ENCODE results near the gene AHCTF1.
A peak's percentile ranks its signal among the peaks of the same experiment; 100 is the strongest.

AHCTF1 gene

DNA sequence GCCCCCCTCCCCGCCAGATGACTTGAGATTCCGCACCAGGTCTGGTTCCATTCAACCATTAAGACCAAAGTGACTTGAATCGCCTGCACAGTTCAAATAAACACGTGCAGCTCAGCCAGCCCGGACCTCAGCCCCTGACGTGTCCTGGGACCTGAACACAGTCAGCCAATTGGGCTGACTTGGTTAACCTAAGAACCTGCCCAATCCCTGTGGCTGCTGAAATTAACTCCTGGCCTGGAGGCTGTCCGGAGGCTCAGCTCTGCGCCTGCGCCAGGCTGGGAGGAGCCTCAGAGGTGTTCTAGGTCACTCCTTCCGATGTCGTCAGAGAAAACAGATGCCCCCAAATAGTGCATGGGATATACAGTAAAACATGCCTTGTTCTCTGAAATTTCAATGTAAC, 134.2 kb downstream of the AHCTF1 start:
- DNase-seq, result no peak

DNA sequence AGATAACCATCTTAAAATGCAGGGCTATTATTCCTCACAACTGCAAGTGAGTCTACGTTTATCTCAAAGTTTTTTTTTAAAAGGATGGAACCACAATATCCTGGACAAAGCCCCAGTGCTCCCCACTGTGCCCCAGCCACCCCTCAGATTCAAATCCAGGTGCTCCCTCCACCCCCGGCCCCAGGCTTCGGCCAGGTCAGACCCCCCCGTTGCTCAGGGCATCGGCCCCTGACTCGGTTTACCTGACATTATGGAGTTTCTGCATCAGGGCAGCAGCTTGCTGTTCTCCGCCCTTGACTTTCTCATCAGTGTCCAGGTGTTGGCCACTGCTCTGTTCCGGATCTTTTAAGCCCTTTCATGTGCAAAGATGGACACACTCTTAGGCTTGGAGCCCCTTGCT, 134.6 kb downstream of the AHCTF1 start:
- DNase-seq, result no peak

DNA sequence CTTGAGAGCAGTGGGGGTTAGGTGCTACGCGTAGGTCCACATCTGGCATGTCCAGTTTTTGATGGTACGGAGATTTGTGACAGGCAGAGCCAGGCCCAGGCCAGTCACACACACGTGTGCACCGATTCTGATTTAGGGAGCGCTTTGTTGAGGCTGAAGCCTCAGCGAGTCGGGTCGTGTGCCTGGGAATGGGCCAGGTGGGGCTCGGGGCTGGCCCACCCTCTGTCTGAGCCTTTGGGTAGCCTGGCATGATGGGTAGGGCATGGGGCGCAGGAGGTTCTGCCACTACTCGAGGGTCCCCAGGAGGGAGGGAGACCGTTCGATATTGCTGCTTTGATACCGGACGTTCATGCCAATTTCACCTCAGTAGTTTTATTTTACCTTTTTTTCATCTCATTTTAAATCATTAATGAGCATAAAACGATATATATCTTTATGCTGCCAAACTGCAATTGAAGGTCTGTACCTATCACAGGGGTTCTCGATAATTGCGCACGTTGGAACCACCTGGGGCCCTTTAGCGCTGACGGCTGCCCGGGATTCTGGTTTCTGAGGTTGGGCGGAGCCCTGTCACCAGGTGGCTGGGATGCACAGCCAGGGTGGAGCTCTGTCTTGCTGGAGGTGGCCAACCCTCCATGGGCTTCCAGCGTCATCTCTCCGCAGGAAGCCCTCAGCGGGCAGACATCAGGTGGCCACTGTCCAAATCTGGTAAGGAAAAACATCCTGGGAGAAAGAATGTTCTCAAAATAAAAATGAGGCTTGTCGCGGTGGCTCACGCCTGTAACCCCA, 135.6 kb downstream of the AHCTF1 start:
- no peak for DNase-seq

DNA sequence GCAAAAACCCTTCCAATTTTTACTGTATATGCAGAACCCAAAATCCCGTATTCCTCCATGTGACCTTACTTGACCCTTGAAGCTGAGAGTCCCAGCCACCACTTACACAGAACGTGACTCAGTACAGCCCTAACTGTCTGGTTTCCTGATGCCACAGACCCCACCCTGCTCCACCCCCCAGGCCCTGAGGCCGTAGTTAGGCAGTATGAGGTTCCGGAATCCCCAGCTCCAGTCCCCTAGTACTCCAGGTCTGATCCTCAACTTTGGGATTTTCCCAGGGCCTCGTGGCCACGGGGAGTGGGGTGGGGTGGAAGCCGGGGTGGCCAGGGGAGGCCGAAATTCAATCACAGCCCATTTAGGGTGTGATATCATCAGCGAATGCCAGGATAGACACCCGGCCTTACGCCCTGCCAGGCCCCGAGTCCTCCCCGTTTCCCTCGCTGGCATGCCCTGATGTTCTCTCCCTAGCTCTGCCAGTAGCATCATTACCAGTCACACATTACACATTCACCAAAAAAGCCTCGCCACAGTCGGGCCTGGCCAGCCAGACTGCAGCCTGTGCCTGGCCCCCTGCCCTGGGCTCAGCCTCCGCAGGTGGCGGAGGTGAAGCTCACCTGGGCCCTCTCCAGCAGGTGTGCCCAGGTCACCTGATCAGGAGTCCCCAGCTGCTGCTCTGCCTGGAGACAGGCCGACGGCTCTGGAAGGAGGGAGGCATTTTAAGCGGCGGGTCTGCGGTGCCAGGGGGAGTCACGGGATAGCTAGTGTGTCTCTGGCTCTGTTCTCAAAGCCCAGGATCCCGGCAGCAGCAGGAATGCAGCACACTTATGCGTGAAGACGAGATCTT, 136.7 kb downstream of the AHCTF1 start:
- peak; percentile 18 to 35 for DNase-seq

DNA sequence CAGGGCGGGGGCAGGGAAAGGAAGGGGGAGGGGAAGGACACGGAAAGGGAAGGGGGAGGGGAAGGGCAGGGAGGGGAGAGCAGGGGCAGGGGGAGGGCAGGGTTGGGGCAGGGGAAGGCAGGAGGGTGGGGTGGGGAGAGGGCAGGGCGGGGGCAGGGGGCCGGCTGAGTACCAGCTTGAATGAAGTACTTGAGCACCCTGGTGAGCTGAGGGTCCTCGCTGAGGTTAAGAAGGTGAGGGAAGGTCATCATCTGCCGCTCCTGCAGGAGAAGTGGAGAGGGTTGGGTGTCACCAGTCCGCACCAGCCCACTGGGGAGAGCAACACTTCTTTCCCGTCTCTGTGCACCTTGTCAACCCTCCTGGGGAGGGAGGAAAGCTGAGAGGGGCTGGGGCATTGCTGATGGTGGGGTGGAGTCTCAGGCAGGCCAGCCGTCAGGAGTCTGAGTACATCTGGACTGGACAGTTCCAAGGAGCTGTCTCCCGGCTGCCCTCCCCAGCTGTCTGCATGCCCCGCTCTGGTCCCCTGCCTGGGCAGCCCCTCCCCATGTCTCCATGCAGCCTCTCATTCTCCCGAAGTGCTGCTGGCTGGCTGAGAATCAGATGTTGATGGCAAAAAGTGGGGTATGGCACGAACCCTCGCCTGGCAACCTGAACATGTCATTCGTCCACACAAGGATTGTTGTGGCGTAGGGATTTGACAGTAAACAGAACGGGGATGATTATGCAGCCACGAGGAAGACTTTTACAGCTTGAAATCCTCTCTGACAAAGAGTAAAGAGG, 137.5 kb downstream of the AHCTF1 start:
- no peak for DNase-seq

DNA sequence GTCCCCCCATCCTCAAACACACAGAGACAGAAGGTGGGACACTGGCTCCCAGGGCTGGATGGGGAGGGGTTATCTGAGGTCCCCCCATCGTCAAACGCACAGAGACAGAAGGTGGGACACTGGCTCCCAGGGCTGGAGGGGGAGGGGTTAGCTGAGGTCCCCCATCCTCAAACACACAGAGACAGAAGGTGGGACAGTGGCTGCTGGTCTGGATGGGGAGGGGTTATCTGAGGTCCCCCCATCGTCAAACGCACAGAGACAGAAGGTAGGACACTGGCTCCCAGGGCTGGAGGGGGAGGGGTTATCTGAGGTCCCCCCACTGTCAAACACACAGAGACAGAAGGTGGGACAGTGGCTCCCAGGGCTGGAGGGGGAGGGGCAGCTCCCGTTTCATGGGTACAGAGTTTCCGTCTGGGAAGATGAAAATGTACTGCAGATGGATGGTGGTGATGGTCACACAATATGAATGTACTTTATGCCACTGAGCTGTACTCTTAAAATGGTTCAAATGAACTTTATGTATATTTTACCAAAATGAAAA, 138.3 kb downstream of the AHCTF1 start:
- no peak for DNase-seq

DNA sequence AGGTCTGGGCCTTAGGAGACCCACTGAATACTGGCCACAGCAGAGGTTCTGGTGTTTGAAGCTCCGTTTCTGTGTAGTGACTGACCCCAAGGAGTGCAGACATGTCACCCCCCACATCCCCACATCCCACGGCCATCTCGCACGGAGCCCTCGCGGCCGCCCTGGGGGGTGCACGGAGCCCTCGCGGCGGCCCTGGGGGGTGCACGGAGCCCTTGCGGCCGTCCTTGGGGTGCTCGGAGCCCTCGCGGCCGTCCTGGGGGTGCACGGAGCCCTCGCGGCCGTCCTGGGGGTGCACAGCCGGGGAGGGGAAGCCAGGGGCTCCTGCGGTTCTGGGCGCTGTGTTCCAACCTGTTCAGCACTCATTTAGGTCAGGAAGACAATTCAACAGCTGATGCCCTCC, 139.1 kb downstream of the AHCTF1 start:
- no peak for DNase-seq

DNA sequence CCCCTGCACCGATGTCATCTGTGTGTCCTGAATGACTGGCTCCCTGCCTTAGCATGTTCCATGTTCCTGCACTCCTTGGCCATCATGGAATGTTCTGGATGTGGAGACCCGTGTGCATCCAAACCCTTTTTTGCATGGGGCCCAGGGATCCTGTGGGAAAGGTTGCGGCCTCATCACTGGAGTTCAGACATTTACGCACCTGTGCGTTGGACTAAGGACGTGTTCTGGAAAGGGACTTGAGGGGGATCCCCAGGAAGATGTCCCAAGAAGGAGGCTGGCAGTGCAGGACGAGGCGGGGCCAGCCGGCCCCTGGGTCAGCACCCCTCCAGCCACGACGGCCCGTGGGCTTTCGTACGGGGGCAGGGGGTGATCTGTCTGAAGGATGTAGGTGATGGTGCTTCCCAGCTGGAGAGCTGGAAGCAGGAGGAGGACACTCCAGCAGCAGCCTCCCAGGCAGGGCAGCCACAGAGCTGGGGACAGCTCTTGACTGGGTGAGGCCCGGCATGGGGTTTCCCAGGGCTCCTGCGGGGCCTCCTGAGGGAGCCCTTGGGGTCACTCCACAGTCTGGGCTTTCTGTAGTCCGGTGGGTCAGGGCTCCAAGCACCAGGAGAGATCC, 140.3 kb downstream of the AHCTF1 start:
- DNase-seq, result no peak

DNA sequence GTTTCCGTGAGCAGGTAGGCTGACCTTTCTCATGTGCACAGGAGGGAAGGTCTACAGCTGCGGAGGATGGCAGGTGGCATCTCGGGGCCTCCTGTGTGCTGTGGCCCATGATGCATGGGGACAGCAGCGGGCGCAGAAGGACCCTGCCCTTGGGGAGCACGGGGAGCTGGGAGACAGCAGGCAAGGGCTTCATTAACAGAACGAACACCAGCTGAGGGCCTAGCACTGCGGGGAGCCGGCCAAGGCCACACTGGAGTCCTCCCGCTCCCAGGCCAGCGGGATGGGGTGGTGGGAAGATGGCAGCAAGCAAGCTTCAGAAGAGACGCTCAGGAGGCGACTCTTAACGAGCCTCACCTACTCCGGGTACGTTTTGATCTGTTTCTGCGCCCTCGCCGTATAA, 140.9 kb downstream of the AHCTF1 start:
- DNase-seq, result no peak

DNA sequence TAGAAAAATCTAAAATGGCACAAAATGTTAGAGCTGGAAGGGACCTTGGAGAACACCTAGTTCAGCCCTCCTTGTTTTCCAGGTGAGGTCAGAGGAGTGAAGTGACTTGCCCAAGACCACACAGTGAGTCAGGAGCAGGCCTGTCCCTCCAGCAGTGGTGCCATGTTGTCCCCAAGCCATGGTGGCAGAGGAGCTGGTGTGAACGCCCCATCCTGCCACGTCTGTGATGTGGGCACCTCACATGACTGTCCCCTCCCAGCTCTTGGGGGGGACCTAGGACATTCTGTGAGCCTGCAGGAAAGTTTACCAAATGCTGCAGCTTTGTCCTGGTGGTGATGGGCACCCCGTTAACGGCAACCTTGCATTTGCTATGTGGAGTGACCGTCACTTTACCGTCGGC, 141.4 kb downstream of the AHCTF1 start:
- no peak for DNase-seq

DNA sequence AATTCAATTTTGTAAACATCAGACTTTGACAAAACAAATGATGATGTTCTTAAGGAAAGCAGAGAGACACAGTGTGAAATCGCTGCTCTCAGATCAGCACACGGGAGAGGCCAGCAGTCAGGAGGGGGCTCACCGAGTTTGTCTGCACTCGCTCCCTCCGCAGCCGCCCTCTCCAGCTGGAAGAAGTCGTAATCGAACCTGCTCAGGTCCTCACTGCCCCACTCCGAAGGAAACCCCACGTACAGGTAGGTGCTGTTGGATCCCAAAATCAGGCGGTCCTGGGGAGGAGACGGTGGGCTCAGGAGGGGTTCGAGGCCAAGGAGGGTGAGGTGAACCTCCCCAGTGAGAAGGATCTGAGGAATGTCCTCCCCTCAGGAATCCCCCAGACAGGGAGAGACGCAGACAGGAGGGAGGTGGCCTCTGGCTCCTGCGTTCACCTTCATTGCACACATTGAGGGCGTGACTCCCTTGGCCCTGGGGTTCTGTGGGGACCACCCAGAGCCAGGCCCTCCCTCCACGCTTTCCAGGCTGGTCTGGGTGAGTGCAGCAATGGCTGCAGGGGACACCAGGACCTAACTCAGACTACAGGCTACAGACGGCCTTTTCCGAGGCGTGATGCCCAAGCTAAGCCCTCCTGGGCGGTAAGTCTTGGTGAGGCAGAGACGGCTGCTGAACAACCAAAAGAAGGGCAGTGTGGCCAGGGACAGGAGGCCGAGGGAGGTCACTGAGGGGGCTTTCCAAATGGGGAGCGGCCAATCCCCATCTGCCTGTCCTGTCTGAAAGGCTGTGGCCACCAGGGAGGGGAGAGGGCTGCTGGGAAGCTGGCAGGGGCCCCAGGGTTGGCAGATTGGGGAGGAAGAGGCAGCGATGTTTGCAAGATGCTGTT, 142.1 kb downstream of the AHCTF1 start:
- DNase-seq, result no peak

All from Kasumi-1 (cell line).